Dermis microvascular lymphatic vessel endothelial cell (primary cell): Measurements from ENCODE around the gene WDR17. TPM values are rescaled to one million over a fixed set of nuclear protein-coding genes. Genes with fewer than 3 reads are reported as not detected.

Experiments used
- total RNA-seq: library from RNA; depleted of rRNA; stranded (reverse); fragments of >200 nt; gene quantifications from 2 replicates; pipeline ENCODE4 v1.2.1, GENCODE V29; 2014

WDR17 gene
- total RNA-seq, 1 donor from 2014 or later, result under 0.01 TPM

Other genes starting within 250 kb of the WDR17 start
- gene SPATA4, start 129.7 kb downstream of the WDR17 start, total RNA-seq, result not detected in 2 replicates
- gene ASB5, start 203.4 kb downstream of the WDR17 start, total RNA-seq, result not detected in 2 replicates